ENCODE results near the gene GEMIN2.

- TF ChIP-seq TAF1 (IDR thresholded peaks at IDR 0.05; ENCODE audit: borderline replicate concordance, insufficient read depth, low read length) (no peak), REST (IDR thresholded peaks at IDR 0.05; ENCODE audit: insufficient read depth in 1 of 2, low read depth in 2 of 2, low read length in 2 of 2) (no peak)
Observed at GRCh38 chr14:39087493-39087892, 26.6 kb upstream of the GEMIN2 start.
